ENCODE results near the gene LMF1. TPM values are rescaled to one million over a fixed set of nuclear protein-coding genes. Genes with fewer than 3 reads are reported as not detected.

LMF1 gene
- total and polyA plus RNA-seq, 2 donors (not counting 1 experiment from before 2014, with no cell fraction given): 36.4 to 63.2 TPM

GRCh38 chr16:1011316-1012082, 40.7 kb upstream of the LMF1 start:
- no peaks in the 10 kb centered on the region for H3K4me1 Mint-ChIP-seq
- H3K9me3 Mint-ChIP-seq (ENCODE audit: insufficient read depth): no peaks in the 10 kb centered on the region
- no peak for ATAC-seq (ENCODE audit: low read depth)
- no peak for DNase-seq
- peaks cover 0 to 5% (median 0%) of the 10 kb centered on the region in 3 donors for H3K9me3 ChIP-seq (ENCODE audit: control extremely low read depth in 1 of 3, control insufficient read depth in 2 of 3, insufficient read depth in 1 of 3, low read length in 2 of 3)
- peaks cover 7% of the 10 kb centered on the region for H3K27me3 Mint-ChIP-seq
- ChIA-PET POLR2A (no interaction called here), CTCF (no interaction called here)
- TF ChIP-seq EZH2 (IDR thresholded peaks at IDR 0.05; ENCODE audit: borderline replicate concordance, insufficient read depth, low read depth, low read length, poor library complexity, severe bottlenecking): no peak
- TF ChIP-seq CTCF (IDR thresholded peaks at IDR 0.05): no peak
- no peak overlapping the region for H2AFZ ChIP-seq (ENCODE audit: insufficient read depth, low read depth, low read length, poor library complexity, severe bottlenecking)
- no peaks in the 10 kb centered on the region for H3K36me3 ChIP-seq (replicated peaks in 1 of 2; ENCODE audit: control extremely low read depth in 1 of 2, control insufficient read depth in 1 of 2, extremely low read depth in 1 of 2, insufficient read depth in 2 of 2, low read length in 1 of 2)
- WGBS (ENCODE audit: insufficient coverage): 89% methylated on average over 36 of the region's 37 CpGs
- no peak overlapping the region for H3K27ac Mint-ChIP-seq
- no peak overlapping the region for H3K4me3 Mint-ChIP-seq
- H3K4me1 ChIP-seq (ENCODE audit: control insufficient read depth in 2 of 2, insufficient read depth in 2 of 2, low read length in 2 of 2): no peaks in the 10 kb centered on the region
- no peak overlapping the region for H3K9ac ChIP-seq (ENCODE audit: low read length)
- H3K27ac ChIP-seq (ENCODE audit: low read length in 2 of 2): no peak overlapping the region
- peaks cover 0 to 2% (median 0%) of the 10 kb centered on the region in 4 experiments for H3K27me3 ChIP-seq (replicated peaks in 1 of 4; ENCODE audit: control extremely low read depth in 1 of 4, control insufficient read depth in 3 of 4, insufficient read depth in 4 of 4, low read length in 3 of 4)
- H3K4me2 ChIP-seq (replicated peaks; ENCODE audit: low read depth, low read length, poor library complexity, severe bottlenecking): no peak overlapping the region
- intact Hi-C loops (cut with micrococcal nuclease): no loop called here
- H4K20me1 ChIP-seq (ENCODE audit: control insufficient read depth, insufficient read depth, low read length, poor library complexity, severe bottlenecking): no peaks in the 10 kb centered on the region
- H3K79me2 ChIP-seq (ENCODE audit: control insufficient read depth, insufficient read depth, low read length): no peaks in the 10 kb centered on the region
- no peak overlapping the region for H3K4me3 ChIP-seq (ENCODE audit: control extremely low read depth in 1 of 5, extremely low read depth in 1 of 5, insufficient read depth in 1 of 5, low read depth in 2 of 5, low read length in 4 of 5)

GRCh38 chr16:1010815-1011214, 40.0 kb upstream of the LMF1 start:
- Mint-ChIP-seq H3K27ac (no peak overlapping the region), H3K4me1 (no peaks in the 10 kb centered on the region), H3K27me3 (peaks cover 7% of the 10 kb centered on the region), H3K4me3 (no peak overlapping the region), H3K9me3 (ENCODE audit: insufficient read depth) (no peaks in the 10 kb centered on the region)
- H3K4me1 ChIP-seq (ENCODE audit: control insufficient read depth in 2 of 2, insufficient read depth in 2 of 2, low read length in 2 of 2): no peaks in the 10 kb centered on the region
- intact Hi-C loops (cut with micrococcal nuclease): no loop called here
- no peaks in the 10 kb centered on the region for H3K9me3 ChIP-seq (ENCODE audit: control extremely low read depth in 1 of 3, control insufficient read depth in 2 of 3, insufficient read depth in 1 of 3, low read length in 2 of 3)
- H4K20me1 ChIP-seq (ENCODE audit: control insufficient read depth, insufficient read depth, low read length, poor library complexity, severe bottlenecking): no peaks in the 10 kb centered on the region
- DNase-seq: no peak
- TF ChIP-seq CTCF (IDR thresholded peaks at IDR 0.05) (no peak), EZH2 (IDR thresholded peaks at IDR 0.05; ENCODE audit: borderline replicate concordance, insufficient read depth, low read depth, low read length, poor library complexity, severe bottlenecking) (no peak)
- H3K9ac ChIP-seq (ENCODE audit: low read length): no peak overlapping the region
- H3K79me2 ChIP-seq (ENCODE audit: control insufficient read depth, insufficient read depth, low read length): no peaks in the 10 kb centered on the region
- no peaks in the 10 kb centered on the region for H3K36me3 ChIP-seq (replicated peaks in 1 of 2; ENCODE audit: control extremely low read depth in 1 of 2, control insufficient read depth in 1 of 2, extremely low read depth in 1 of 2, insufficient read depth in 2 of 2, low read length in 1 of 2)
- H2AFZ ChIP-seq (ENCODE audit: insufficient read depth, low read depth, low read length, poor library complexity, severe bottlenecking): no peak overlapping the region
- H3K27ac ChIP-seq (ENCODE audit: low read length in 2 of 2): no peak overlapping the region
- ATAC-seq (ENCODE audit: low read depth): no peak
- no peak overlapping the region for H3K4me2 ChIP-seq (replicated peaks; ENCODE audit: low read depth, low read length, poor library complexity, severe bottlenecking)
- POLR2A ChIA-PET: no interaction called here
- peaks cover 0 to 2% (median 0%) of the 10 kb centered on the region in 4 experiments for H3K27me3 ChIP-seq (replicated peaks in 1 of 4; ENCODE audit: control extremely low read depth in 1 of 4, control insufficient read depth in 3 of 4, insufficient read depth in 4 of 4, low read length in 3 of 4)
- CTCF ChIA-PET: no interaction called here
- WGBS (ENCODE audit: insufficient coverage): 85% methylated on average over 16 of the region's 16 CpGs
- H3K4me3 ChIP-seq (ENCODE audit: control extremely low read depth in 1 of 5, extremely low read depth in 1 of 5, insufficient read depth in 1 of 5, low read depth in 2 of 5, low read length in 4 of 5): no peak overlapping the region

Data from B cell (primary cell).